Hepatocyte (in vitro differentiated cells): ENCODE measurements around the gene TCF4. TPM values are rescaled to one million over a fixed set of nuclear protein-coding genes. Genes with fewer than 3 reads are reported as not detected.

Experiments
- DNase-seq: peaks from one replicate; pipeline ENCODE4 v3.0.0-alpha.2; 2016; ENCODE audit warnings: low spot score
- H2AFZ ChIP-seq: fragments of 200-600 bp; sonication (generic); 2 replicates; pipeline ENCODE4 v1.6.0; 2016; ENCODE audit warnings: antibody characterized with exemption, mild to moderate bottlenecking
- H3K27ac ChIP-seq: fragments of 200-600 bp; sonication (generic); 2 replicates; pipeline ENCODE4 v1.5.1; 2016; ENCODE audit warnings: mild to moderate bottlenecking
- H3K27me3 ChIP-seq: fragments of 200-600 bp; sonication (generic); 2 replicates; pipeline ENCODE4 v1.6.1; 2016
- H3K36me3 ChIP-seq: fragments of 200-600 bp; sonication (generic); replicated peaks from 2 replicates; pipeline ENCODE4 v1.5.1; 2016; ENCODE audit warnings: low read depth; ENCODE audit not compliant: insufficient read depth
- H3K4me1 ChIP-seq: fragments of 200-600 bp; sonication (generic); 2 replicates; pipeline ENCODE4 v1.5.1; 2016; ENCODE audit warnings: mild to moderate bottlenecking, moderate library complexity; ENCODE audit not compliant: insufficient read depth
- H3K4me2 ChIP-seq: fragments of 200-600 bp; sonication (generic); 2 replicates; pipeline ENCODE4 v1.6.0; 2016
- H3K4me3 ChIP-seq: fragments of 200-600 bp; sonication (generic); 2 replicates; pipeline ENCODE4 v1.5.1; 2016; ENCODE audit warnings: mild to moderate bottlenecking
- H3K79me2 ChIP-seq: fragments of 200-600 bp; sonication (generic); 2 replicates; pipeline ENCODE4 v1.6.0; 2017; ENCODE audit warnings: mild to moderate bottlenecking
- H3K9me2 ChIP-seq: fragments of 200-600 bp; sonication (generic); replicated peaks from 2 replicates; pipeline ENCODE4 v1.6.0; 2017; ENCODE audit warnings: mild to moderate bottlenecking; ENCODE audit not compliant: insufficient read depth
- H3K9me3 ChIP-seq: fragments of 200-600 bp; sonication (generic); 2 replicates; pipeline ENCODE4 v1.5.1; 2016; ENCODE audit warnings: low read depth, mild to moderate bottlenecking
- H4K20me1 ChIP-seq: fragments of 200-600 bp; sonication (generic); 2 replicates; pipeline ENCODE4 v1.6.0; 2016; ENCODE audit warnings: mild to moderate bottlenecking; ENCODE audit not compliant: insufficient read depth, poor library complexity, severe bottlenecking
- EZH2 ChIP-seq: fragments of 200-600 bp; sonication (generic); IDR thresholded peaks from 2 replicates; pipeline ENCODE4 v1.6.1; 2016; ENCODE audit warnings: antibody characterized with exemption, mild to moderate bottlenecking, borderline replicate concordance
- EZH2phosphoT487 ChIP-seq: fragments of 200-600 bp; sonication (generic); IDR thresholded peaks from one replicate; pipeline ENCODE4 v1.6.1; 2018; ENCODE audit warnings: antibody characterized with exemption, mild to moderate bottlenecking, low read depth, moderate library complexity; ENCODE audit not compliant: unreplicated experiment, severe bottlenecking
- WGBS: methylation state at CpG from one replicate; pipeline ENCODE4 v1.1.6; 2016; ENCODE audit warnings: low lambda C conversion rate; ENCODE audit errors: missing lambda C conversion rate; 5-methylcytosine and 5-hydroxymethylcytosine counted together
- polyA plus RNA-seq: library from polyadenylated mRNA; unstranded; fragments of >200 nt; fragmentation: Nextera tagmentation; extraction: Ambion mirVana; gene quantifications from 2 replicates; pipeline ENCODE4 v1.2.1, GENCODE V29; 2016
- total RNA-seq: library from RNA; depleted of rRNA; stranded (reverse); fragments of >200 nt; gene quantifications from 2 replicates; pipeline ENCODE4 v1.2.3, GENCODE V29; 2014
- TF ChIP-seq, protein P1 (sequence below): fragments of 200-600 bp; sonication (generic); IDR thresholded peaks from 2 replicates; pipeline ENCODE4 v1.5.1; 2016; ENCODE audit warnings: antibody characterized with exemption, mild to moderate bottlenecking; ENCODE audit not compliant: poor library complexity

TCF4 gene
- total and polyA plus RNA-seq, 2 experiments from 2014 or later = 40.5 to 65.2 TPM

DNA sequence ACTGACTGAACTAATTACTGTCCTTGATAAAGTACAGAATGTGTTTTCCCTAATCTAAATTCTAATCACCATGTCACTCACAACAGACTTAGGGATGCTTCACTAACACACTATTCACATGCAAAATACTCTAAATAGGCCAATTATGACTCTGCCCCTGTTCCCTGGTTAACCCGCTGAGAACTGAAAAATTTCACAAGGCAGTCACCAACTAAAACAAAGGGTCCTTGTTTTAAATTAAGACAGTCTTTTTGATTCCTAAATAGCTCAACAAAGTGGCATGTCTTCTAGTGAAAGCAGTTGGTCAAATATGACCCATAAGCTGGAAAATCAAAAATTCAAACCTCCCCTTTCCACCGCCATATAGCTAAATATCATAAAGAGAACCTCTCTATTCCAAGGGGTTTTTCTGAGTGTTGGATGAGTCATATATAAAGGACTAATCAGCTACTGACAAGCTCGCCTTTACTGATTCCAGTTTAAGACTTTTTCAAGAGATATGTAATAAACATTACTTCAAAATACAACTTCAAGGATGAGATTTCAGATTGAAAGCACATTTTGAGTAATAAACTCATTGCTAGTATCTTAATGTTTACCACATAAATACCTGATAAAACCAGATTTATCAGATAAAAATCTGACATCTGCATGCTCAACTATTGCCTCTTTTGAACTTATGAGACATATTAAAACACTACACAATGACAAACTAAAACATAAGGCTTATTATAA, 235.8 kb downstream of the TCF4 start:
- Histone ChIP-seq H2AFZ (no peak overlapping the region), H4K20me1 (no peaks in the 10 kb centered on the region), H3K36me3 (no peaks in the 10 kb centered on the region), H3K9me2 (no peaks in the 10 kb centered on the region), H3K4me3 (no peak overlapping the region), H3K27me3 (no peaks in the 10 kb centered on the region), H3K9me3 (no peaks in the 10 kb centered on the region), H3K79me2 (peaks cover 2% of the 10 kb centered on the region), H3K4me2 (no peak overlapping the region), H3K27ac (no peak overlapping the region), H3K4me1 (no peaks in the 10 kb centered on the region)
- TF ChIP-seq, protein P1, sequence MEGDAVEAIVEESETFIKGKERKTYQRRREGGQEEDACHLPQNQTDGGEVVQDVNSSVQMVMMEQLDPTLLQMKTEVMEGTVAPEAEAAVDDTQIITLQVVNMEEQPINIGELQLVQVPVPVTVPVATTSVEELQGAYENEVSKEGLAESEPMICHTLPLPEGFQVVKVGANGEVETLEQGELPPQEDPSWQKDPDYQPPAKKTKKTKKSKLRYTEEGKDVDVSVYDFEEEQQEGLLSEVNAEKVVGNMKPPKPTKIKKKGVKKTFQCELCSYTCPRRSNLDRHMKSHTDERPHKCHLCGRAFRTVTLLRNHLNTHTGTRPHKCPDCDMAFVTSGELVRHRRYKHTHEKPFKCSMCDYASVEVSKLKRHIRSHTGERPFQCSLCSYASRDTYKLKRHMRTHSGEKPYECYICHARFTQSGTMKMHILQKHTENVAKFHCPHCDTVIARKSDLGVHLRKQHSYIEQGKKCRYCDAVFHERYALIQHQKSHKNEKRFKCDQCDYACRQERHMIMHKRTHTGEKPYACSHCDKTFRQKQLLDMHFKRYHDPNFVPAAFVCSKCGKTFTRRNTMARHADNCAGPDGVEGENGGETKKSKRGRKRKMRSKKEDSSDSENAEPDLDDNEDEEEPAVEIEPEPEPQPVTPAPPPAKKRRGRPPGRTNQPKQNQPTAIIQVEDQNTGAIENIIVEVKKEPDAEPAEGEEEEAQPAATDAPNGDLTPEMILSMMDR = no peak
- TF ChIP-seq EZH2phosphoT487 = no peak
- no peak for TF ChIP-seq EZH2
- WGBS = 68% methylated on average over 3 of the region's 3 CpGs
- no peak for DNase-seq

DNA sequence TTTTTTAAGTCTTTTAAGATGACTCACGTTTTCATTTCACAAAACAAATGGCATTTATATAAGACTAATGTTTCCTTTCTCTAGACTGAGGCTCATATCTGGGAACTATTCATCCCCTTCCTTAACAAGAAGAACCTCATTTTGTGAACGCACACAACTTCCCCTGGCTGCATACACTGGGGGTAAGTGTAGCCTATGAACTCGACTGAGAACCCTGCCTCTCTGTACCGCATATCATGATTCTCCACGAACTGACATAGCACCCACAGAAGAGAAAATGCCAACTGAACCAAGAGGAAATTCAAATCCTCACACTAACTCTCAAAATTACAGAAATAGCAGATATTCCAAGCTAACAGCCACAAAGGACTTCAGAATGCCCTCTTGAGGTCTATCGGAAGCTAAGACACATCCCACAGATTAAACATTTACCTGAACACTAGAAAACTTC, 236.7 kb downstream of the TCF4 start:
- Histone ChIP-seq H3K27me3 (no peaks in the 10 kb centered on the region), H3K4me3 (no peak overlapping the region), H4K20me1 (no peaks in the 10 kb centered on the region), H3K36me3 (no peaks in the 10 kb centered on the region), H3K9me2 (no peaks in the 10 kb centered on the region), H2AFZ (no peak overlapping the region), H3K79me2 (peaks cover 2% of the 10 kb centered on the region), H3K9me3 (no peaks in the 10 kb centered on the region), H3K4me1 (no peaks in the 10 kb centered on the region), H3K4me2 (no peak overlapping the region), H3K27ac (no peak overlapping the region)
- DNase-seq = no peak
- TF ChIP-seq EZH2 = no peak
- no peak for TF ChIP-seq EZH2phosphoT487
- TF ChIP-seq, protein P1 = no peak
- WGBS = 51% methylated on average over 6 of the region's 6 CpGs

DNA sequence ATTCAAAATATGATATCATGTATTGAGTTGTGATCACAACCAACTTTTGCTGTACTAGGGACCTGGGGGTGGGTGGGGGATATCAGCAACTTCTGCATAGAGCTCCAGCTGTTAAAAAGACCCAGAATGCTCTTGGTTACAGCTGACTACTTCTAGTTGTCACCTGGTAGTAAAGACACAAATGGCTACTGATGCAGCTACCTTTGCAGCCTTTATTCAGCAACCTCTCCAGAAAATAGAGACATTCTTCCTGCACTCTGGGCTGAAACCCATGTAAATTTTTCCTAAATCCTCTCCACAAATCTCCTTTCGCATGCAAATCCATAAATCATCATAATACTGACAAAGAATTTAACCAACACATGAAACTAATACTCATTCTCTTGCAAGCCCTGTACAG, 238.3 kb downstream of the TCF4 start:
- TF ChIP-seq EZH2phosphoT487 = no peak
- TF ChIP-seq, protein P1 = no peak
- no peak for TF ChIP-seq EZH2
- WGBS = 77% methylated on average over 1 of the region's 1 CpG
- peaks cover 2% of the 10 kb centered on the region for H3K79me2 ChIP-seq
- no peaks in the 10 kb centered on the region for H3K4me1 ChIP-seq
- no peaks in the 10 kb centered on the region for H3K27me3 ChIP-seq
- no peak overlapping the region for H3K4me2 ChIP-seq
- no peaks in the 10 kb centered on the region for H3K9me2 ChIP-seq
- H3K27ac ChIP-seq = no peak overlapping the region
- DNase-seq = no peak
- H3K9me3 ChIP-seq = no peaks in the 10 kb centered on the region
- no peaks in the 10 kb centered on the region for H3K36me3 ChIP-seq
- H3K4me3 ChIP-seq = no peak overlapping the region
- no peaks in the 10 kb centered on the region for H4K20me1 ChIP-seq
- H2AFZ ChIP-seq = no peak overlapping the region
